Endothelial cell of umbilical vein (primary cell): ENCODE results near the gene LAMP1. TPM values are rescaled to one million over a fixed set of nuclear protein-coding genes. Genes with fewer than 3 reads are reported as not detected.

ENCODE experiments used
- BruUV-seq: library from RNA; stranded (reverse); fragments of 400-500 nt; replicated peaks from 2 replicates; lab custom pipeline; 2021; lab: Mats Ljungman, UMichigan
- CTCF ChIA-PET: fragments of 300-600, 350-600 bp; sonication (Branson Sonifier 250); formaldehyde crosslinking; loops from one replicate; lab custom pipeline; 2021; ENCODE audit warnings: antibody characterized with exemption, inconsistent platforms; lab: Charles Lee
- POLR2A ChIA-PET: fragments of 300-600, 350-600 bp; sonication (Branson Sonifier 250); formaldehyde crosslinking; loops from one replicate; lab custom pipeline; 2021; ENCODE audit warnings: antibody characterized with exemption, inconsistent platforms; lab: Charles Lee
- DNase-seq: peaks from one replicate; pipeline ENCODE4 v3.0.0-alpha.2; 2011; ENCODE audit warnings: low read depth, low spot score
- FAIRE-seq: peaks from 2 replicates; lab custom pipeline; 2011; peaks lifted over from hg19 to GRCh38; lab: Jason Lieb, UNC
- H2AFZ ChIP-seq: 2 replicates; pipeline ENCODE4 v1.6.0; 2012; ENCODE audit warnings: low read depth, low read length, control low read depth, inconsistent platforms
- H3K27ac ChIP-seq: 2 replicates; pipeline ENCODE4 v1.5.1; 2011; ENCODE audit warnings: low read depth, mild to moderate bottlenecking, control low read depth, low read length, moderate library complexity; ENCODE audit not compliant: insufficient read depth
- H3K27me3 ChIP-seq, 2 experiments: 2 replicates each; pipeline versions ENCODE4 v1.6.0 to v1.6.1; 2011; ENCODE audit warnings: low read length in 2 of 2, mixed read lengths in 1 of 2; ENCODE audit not compliant: control insufficient read depth in 2 of 2, insufficient read depth in 2 of 2
- H3K36me3 ChIP-seq, 2 experiments: 2 replicates in 1 of 2; 3 replicates in 1 of 2; pipeline ENCODE4 v1.5.1; 2011; ENCODE audit warnings: low read length in 2 of 2, mild to moderate bottlenecking in 1 of 2, moderate library complexity in 1 of 2; ENCODE audit not compliant: control insufficient read depth in 2 of 2, insufficient read depth in 2 of 2; ENCODE audit errors: extremely low read depth in 1 of 2
- H3K4me1 ChIP-seq: 3 replicates; pipeline ENCODE4 v1.5.1; 2011; ENCODE audit warnings: mild to moderate bottlenecking, low read length; ENCODE audit not compliant: control insufficient read depth, insufficient read depth; ENCODE audit errors: extremely low read depth
- H3K4me2 ChIP-seq: 2 replicates; pipeline ENCODE4 v1.6.1; 2011; ENCODE audit warnings: low read length, control low read depth, mixed read lengths; ENCODE audit not compliant: insufficient read depth
- H3K4me3 ChIP-seq, 3 experiments: fragments of 200-600 bp in 1 of 3; sonication (generic), shearing (Covaris generic) in 1 of 3; replicated peaks in 1 of 3; 2 replicates each; pipeline ENCODE4 v1.5.1; 2011 to 2016; ENCODE audit warnings: control low read depth in 3 of 3, low read length in 3 of 3, mild to moderate bottlenecking in 2 of 3, inconsistent platforms in 1 of 3, low read depth in 1 of 3, moderate library complexity in 1 of 3; ENCODE audit not compliant: insufficient read depth in 1 of 3
- H3K79me2 ChIP-seq: 2 replicates; pipeline ENCODE4 v1.6.0; 2012; ENCODE audit warnings: low read length, inconsistent platforms; ENCODE audit not compliant: control insufficient read depth, insufficient read depth
- H3K9ac ChIP-seq: replicated peaks from 2 replicates; pipeline ENCODE3; 2011; ENCODE audit warnings: low read length, control low read depth; ENCODE audit not compliant: insufficient read depth; ENCODE audit errors: extremely low read depth
- H3K9me1 ChIP-seq: replicated peaks from 3 replicates; pipeline ENCODE4 v1.6.0; 2011; ENCODE audit warnings: mild to moderate bottlenecking, low read length; ENCODE audit not compliant: control insufficient read depth, insufficient read depth; ENCODE audit errors: extremely low read depth
- H3K9me3 ChIP-seq: replicated peaks from 2 replicates; pipeline ENCODE4 v1.5.1; 2012; ENCODE audit warnings: low read length, inconsistent platforms; ENCODE audit not compliant: control insufficient read depth, insufficient read depth
- H4K20me1 ChIP-seq: replicated peaks from 2 replicates; pipeline ENCODE3; 2011; ENCODE audit warnings: mild to moderate bottlenecking, low read length; ENCODE audit not compliant: control insufficient read depth, insufficient read depth; ENCODE audit errors: extremely low read depth
- EZH2 ChIP-seq: IDR thresholded peaks from 2 replicates; pipeline ENCODE4 v1.6.1; 2012; ENCODE audit warnings: borderline replicate concordance, low read depth, mild to moderate bottlenecking, moderate library complexity, low read length, inconsistent platforms; ENCODE audit not compliant: severe bottlenecking
- FOS ChIP-seq: IDR thresholded peaks from 2 replicates; pipeline ENCODE4 v1.6.1; 2011; ENCODE audit warnings: mild to moderate bottlenecking, low read length, moderate library complexity, borderline replicate concordance; ENCODE audit not compliant: insufficient read depth
- GATA2 ChIP-seq: IDR thresholded peaks from 2 replicates; pipeline ENCODE4 v1.7.0; 2011; ENCODE audit warnings: low read depth, mild to moderate bottlenecking, moderate library complexity, mixed read lengths, low read length; ENCODE audit not compliant: insufficient read length, insufficient read depth
- JUN ChIP-seq: IDR thresholded peaks from 2 replicates; pipeline ENCODE4 v1.6.1; 2011; ENCODE audit warnings: borderline replicate concordance, low read depth; ENCODE audit not compliant: insufficient read length, insufficient read depth
- MYC ChIP-seq: IDR thresholded peaks from one replicate; pipeline ENCODE4 v1.6.1; 2011; ENCODE audit warnings: mild to moderate bottlenecking, low read depth, low read length
- POLR2A ChIP-seq: IDR thresholded peaks from 2 replicates; pipeline ENCODE4 v1.6.1; 2012; ENCODE audit warnings: low read depth, mild to moderate bottlenecking, control low read depth, low read length
- POLR2AphosphoS5 ChIP-seq: IDR thresholded peaks from 2 replicates; pipeline ENCODE4 v1.6.1; 2012; ENCODE audit warnings: low read depth, mild to moderate bottlenecking, control low read depth, low read length, moderate library complexity; ENCODE audit not compliant: insufficient read depth
- dilution Hi-C: fragments of 300-500 bp; cut with MboI; formaldehyde crosslinking; loops from one replicate; pipeline ENCODE4 v1.15.0; 2019; ENCODE audit warnings: low sequenced_read_pairs; ENCODE audit not compliant: extremely low pct_ligation_motif_present
- intact Hi-C: fragments of 100-400 bp; cut with micrococcal nuclease; formaldehyde crosslinking; loops from one replicate; pipeline ENCODE4 v1.10.0; 2022
- polyA plus RNA-seq, 4 experiments: library from polyadenylated mRNA; depleted of rRNA in 3 of 4; stranded (reverse) in 3 of 4; unstranded in 1 of 4; fragments of >200 nt; gene quantifications; 2 replicates each; pipeline versions ENCODE4 v1.2.1 to v1.2.3, GENCODE V29; 2011 to 2012; ENCODE audit warnings: missing spikeins in 1 of 4
- total RNA-seq: library from RNA; stranded (reverse); gene quantifications from 2 replicates; pipeline ENCODE4 v1.2.3, GENCODE V29; 2021
- TF ChIP-seq, protein P1 (sequence below): IDR thresholded peaks from 2 replicates; pipeline ENCODE4 v1.6.1; 2011; ENCODE audit not compliant: insufficient read depth, insufficient read length
- TF ChIP-seq, protein P2 (sequence below), 2 donors: IDR thresholded peaks; 1 replicate in 1 of 2; 2 replicates in 1 of 2; pipeline ENCODE4 v1.5.1; 2011; ENCODE audit warnings: low read length in 2 of 2, mild to moderate bottlenecking in 2 of 2, moderate library complexity in 2 of 2, control low read depth in 1 of 2, inconsistent platforms in 1 of 2, low read depth in 1 of 2; ENCODE audit not compliant: insufficient read depth in 1 of 2; ENCODE audit errors: extremely low read depth in 1 of 2

The LAMP1 gene
- total and polyA plus RNA-seq, 2 donors (not counting 3 experiments of a cell fraction or from before 2014, with no cell fraction given), result 262 to 285 TPM

GRCh38 chr13:113272701-113273181, 24.3 kb upstream of the LAMP1 start:
- no TSS peak for BruUV-seq
- Histone ChIP-seq H3K27ac (no peak overlapping the region), H2AFZ (no peak overlapping the region), H3K36me3 (no peaks in the 10 kb centered on the region), H3K9ac (no peak overlapping the region), H4K20me1 (no peaks in the 10 kb centered on the region), H3K79me2 (no peaks in the 10 kb centered on the region), H3K9me1 (no peaks in the 10 kb centered on the region), H3K27me3 (no peaks in the 10 kb centered on the region), H3K4me1 (no peaks in the 10 kb centered on the region), H3K4me2 (no peak overlapping the region), H3K4me3 (no peak overlapping the region), H3K9me3 (no peaks in the 10 kb centered on the region)
- CTCF ChIA-PET, result interaction anchor here (3.0 kb wide), 1 partner anchor 290 kb away, joined by 10 read pairs; no protein-coding TSS in a partner anchor
- dilution Hi-C loops (no loop called here), intact Hi-C loops (loop anchor here (10.0 kb wide), 1 partner anchor 292 kb away; no protein-coding TSS in a partner anchor)
- TF ChIP-seq, protein P1, sequence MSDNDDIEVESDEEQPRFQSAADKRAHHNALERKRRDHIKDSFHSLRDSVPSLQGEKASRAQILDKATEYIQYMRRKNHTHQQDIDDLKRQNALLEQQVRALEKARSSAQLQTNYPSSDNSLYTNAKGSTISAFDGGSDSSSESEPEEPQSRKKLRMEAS, result no peak
- no peak for TF ChIP-seq FOS
- no peak for TF ChIP-seq MYC
- no peak for TF ChIP-seq JUN
- TF ChIP-seq GATA2, result no peak
- TF ChIP-seq POLR2AphosphoS5, result no peak
- TF ChIP-seq, protein P2, sequence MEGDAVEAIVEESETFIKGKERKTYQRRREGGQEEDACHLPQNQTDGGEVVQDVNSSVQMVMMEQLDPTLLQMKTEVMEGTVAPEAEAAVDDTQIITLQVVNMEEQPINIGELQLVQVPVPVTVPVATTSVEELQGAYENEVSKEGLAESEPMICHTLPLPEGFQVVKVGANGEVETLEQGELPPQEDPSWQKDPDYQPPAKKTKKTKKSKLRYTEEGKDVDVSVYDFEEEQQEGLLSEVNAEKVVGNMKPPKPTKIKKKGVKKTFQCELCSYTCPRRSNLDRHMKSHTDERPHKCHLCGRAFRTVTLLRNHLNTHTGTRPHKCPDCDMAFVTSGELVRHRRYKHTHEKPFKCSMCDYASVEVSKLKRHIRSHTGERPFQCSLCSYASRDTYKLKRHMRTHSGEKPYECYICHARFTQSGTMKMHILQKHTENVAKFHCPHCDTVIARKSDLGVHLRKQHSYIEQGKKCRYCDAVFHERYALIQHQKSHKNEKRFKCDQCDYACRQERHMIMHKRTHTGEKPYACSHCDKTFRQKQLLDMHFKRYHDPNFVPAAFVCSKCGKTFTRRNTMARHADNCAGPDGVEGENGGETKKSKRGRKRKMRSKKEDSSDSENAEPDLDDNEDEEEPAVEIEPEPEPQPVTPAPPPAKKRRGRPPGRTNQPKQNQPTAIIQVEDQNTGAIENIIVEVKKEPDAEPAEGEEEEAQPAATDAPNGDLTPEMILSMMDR (IDR thresholded peaks at IDR 0.05; ENCODE audit: extremely low read depth in 1 of 2, insufficient read depth in 1 of 2, low read depth in 1 of 2, low read length in 2 of 2), result no peak
- TF ChIP-seq POLR2A, result no peak
- TF ChIP-seq EZH2, result no peak
- DNase-seq (no peak), FAIRE-seq (no peak)
- POLR2A ChIA-PET, result no interaction called here
